WTC11 (cell line): Measurements from ENCODE around the gene MARK2.

ENCODE experiments used
- ETV6 ChIP-seq: sonication (generic); formaldehyde crosslinking; IDR thresholded peaks from 2 replicates; pipeline ENCODE4 v1.8.1; 2022; ENCODE audit warnings: mild to moderate bottlenecking, missing genetic modification reagents
- SP1 ChIP-seq: sonication (generic); formaldehyde crosslinking; conservative IDR thresholded peaks from 2 replicates; pipeline ENCODE4 v1.8.1; 2022; ENCODE audit warnings: missing genetic modification reagents
- ZNF263 ChIP-seq: sonication (generic); formaldehyde crosslinking; IDR thresholded peaks from 2 replicates; pipeline ENCODE4 v1.8.1; 2022; ENCODE audit warnings: low read depth, mild to moderate bottlenecking, moderate library complexity, missing genetic modification reagents
- TF ChIP-seq, protein P1 (sequence below): fragments of 200-600 bp; IDR thresholded peaks from 2 replicates; pipeline ENCODE4 v1.8.0; 2022; ENCODE audit warnings: antibody characterized with exemption
- TF ChIP-seq, protein P2 (sequence below): sonication (generic); formaldehyde crosslinking; IDR thresholded peaks from 2 replicates; pipeline ENCODE4 v1.8.1; 2023; ENCODE audit warnings: mild to moderate bottlenecking, moderate library complexity, missing genetic modification reagents
- TF ChIP-seq, protein P3 (sequence below): sonication (generic); formaldehyde crosslinking; IDR thresholded peaks from 2 replicates; pipeline ENCODE4 v1.8.0; 2023; ENCODE audit warnings: missing genetic modification reagents
- TF ChIP-seq, protein P4 (sequence below): sonication (generic); formaldehyde crosslinking; IDR thresholded peaks from 2 replicates; pipeline ENCODE4 v1.8.1; 2022; ENCODE audit warnings: low read depth, mild to moderate bottlenecking, moderate library complexity, missing genetic modification reagents, borderline replicate concordance

DNA sequence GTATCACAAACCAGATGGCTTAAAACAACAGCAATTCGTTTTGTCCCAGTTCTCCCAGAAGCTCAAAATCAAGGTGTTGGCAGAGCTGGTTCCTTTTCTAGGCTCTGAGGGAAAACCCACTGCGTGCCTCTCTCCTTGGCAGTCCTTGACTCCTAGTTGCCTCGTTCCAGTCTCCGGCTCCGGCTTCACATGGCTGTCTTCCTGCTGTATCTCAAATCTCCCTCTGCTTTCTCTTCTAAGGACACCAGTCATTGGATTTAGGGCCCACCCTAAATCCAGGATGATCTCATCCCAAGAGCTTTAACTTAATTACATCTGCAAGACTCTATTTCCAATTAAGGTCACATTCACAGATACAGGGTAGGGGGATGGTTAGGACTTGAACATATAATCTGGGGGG, 90.7 kb downstream of the MARK2 start:
- no peak for TF ChIP-seq SP1 (CRISPR knock-in tag)
- TF ChIP-seq, protein P1, sequence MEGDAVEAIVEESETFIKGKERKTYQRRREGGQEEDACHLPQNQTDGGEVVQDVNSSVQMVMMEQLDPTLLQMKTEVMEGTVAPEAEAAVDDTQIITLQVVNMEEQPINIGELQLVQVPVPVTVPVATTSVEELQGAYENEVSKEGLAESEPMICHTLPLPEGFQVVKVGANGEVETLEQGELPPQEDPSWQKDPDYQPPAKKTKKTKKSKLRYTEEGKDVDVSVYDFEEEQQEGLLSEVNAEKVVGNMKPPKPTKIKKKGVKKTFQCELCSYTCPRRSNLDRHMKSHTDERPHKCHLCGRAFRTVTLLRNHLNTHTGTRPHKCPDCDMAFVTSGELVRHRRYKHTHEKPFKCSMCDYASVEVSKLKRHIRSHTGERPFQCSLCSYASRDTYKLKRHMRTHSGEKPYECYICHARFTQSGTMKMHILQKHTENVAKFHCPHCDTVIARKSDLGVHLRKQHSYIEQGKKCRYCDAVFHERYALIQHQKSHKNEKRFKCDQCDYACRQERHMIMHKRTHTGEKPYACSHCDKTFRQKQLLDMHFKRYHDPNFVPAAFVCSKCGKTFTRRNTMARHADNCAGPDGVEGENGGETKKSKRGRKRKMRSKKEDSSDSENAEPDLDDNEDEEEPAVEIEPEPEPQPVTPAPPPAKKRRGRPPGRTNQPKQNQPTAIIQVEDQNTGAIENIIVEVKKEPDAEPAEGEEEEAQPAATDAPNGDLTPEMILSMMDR = no peak
- TF ChIP-seq ETV6 (CRISPR knock-in tag) = no peak
- no peak for TF ChIP-seq ZNF263 (CRISPR knock-in tag)
- TF ChIP-seq, protein P2, sequence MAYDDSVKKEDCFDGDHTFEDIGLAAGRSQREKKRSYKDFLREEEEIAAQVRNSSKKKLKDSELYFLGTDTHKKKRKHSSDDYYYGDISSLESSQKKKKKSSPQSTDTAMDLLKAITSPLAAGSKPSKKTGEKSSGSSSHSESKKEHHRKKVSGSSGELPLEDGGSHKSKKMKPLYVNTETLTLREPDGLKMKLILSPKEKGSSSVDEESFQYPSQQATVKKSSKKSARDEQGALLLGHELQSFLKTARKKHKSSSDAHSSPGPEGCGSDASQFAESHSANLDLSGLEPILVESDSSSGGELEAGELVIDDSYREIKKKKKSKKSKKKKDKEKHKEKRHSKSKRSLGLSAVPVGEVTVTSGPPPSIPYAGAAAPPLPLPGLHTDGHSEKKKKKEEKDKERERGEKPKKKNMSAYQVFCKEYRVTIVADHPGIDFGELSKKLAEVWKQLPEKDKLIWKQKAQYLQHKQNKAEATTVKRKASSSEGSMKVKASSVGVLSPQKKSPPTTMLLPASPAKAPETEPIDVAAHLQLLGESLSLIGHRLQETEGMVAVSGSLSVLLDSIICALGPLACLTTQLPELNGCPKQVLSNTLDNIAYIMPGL (CRISPR knock-in tag) = no peak
- TF ChIP-seq, protein P3, sequence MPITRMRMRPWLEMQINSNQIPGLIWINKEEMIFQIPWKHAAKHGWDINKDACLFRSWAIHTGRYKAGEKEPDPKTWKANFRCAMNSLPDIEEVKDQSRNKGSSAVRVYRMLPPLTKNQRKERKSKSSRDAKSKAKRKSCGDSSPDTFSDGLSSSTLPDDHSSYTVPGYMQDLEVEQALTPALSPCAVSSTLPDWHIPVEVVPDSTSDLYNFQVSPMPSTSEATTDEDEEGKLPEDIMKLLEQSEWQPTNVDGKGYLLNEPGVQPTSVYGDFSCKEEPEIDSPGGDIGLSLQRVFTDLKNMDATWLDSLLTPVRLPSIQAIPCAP = no peak
- TF ChIP-seq, protein P4, sequence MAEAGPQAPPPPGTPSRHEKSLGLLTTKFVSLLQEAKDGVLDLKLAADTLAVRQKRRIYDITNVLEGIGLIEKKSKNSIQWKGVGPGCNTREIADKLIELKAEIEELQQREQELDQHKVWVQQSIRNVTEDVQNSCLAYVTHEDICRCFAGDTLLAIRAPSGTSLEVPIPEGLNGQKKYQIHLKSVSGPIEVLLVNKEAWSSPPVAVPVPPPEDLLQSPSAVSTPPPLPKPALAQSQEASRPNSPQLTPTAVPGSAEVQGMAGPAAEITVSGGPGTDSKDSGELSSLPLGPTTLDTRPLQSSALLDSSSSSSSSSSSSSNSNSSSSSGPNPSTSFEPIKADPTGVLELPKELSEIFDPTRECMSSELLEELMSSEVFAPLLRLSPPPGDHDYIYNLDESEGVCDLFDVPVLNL (CRISPR knock-in tag) = no peak
